ENCODE results near the gene SLC2A4RG.

The SLC2A4RG gene

GRCh38 chr20:63735859-63736718, 3.5 kb upstream of the SLC2A4RG start, which contains the start of gene LIME1:
TSS of gene LIME1 (plus strand) at chr20:63736664. CDS start at chr20:63737550, 886 bp downstream.
- peak within 1 kb of the TSS; percentile 69 for H3K4me3 ChIP-seq (ENCODE audit: low read depth, low read length)
- DNase-seq (ENCODE audit: low read depth), result peak; percentile 87
- TF ChIP-seq, protein P1, sequence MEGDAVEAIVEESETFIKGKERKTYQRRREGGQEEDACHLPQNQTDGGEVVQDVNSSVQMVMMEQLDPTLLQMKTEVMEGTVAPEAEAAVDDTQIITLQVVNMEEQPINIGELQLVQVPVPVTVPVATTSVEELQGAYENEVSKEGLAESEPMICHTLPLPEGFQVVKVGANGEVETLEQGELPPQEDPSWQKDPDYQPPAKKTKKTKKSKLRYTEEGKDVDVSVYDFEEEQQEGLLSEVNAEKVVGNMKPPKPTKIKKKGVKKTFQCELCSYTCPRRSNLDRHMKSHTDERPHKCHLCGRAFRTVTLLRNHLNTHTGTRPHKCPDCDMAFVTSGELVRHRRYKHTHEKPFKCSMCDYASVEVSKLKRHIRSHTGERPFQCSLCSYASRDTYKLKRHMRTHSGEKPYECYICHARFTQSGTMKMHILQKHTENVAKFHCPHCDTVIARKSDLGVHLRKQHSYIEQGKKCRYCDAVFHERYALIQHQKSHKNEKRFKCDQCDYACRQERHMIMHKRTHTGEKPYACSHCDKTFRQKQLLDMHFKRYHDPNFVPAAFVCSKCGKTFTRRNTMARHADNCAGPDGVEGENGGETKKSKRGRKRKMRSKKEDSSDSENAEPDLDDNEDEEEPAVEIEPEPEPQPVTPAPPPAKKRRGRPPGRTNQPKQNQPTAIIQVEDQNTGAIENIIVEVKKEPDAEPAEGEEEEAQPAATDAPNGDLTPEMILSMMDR (IDR thresholded peaks at IDR 0.05; ENCODE audit: insufficient read depth, low read depth, low read length, missing control alignments), result peak; percentile 2

GRCh38 chr20:63736893-63737694, 2.5 kb upstream of the SLC2A4RG start:
- TF ChIP-seq, protein P1 (IDR thresholded peaks at IDR 0.05; ENCODE audit: insufficient read depth, low read depth, low read length, missing control alignments), result no peak
- H3K4me3 ChIP-seq (ENCODE audit: low read depth, low read length), result peak overlapping the region; percentile 69
- DNase-seq (ENCODE audit: low read depth), result peak; percentile 77

DNA sequence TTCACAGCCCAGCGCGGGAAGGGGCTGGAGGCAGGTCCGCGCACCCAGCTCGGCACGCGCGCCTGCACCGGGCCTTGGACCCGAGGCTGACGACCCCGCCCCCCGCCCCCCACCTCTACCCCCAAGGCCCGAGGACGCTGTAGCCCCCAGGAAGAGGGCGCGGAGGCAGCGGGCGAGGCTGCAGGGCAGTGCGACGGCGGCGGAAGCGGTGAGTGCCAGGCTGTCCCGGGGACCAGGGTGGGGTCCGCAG, 2.0 kb upstream of the SLC2A4RG start:
- TF ChIP-seq, protein P1 (IDR thresholded peaks at IDR 0.05; ENCODE audit: insufficient read depth, low read depth, low read length, missing control alignments), result no peak
- no peak for DNase-seq (ENCODE audit: low read depth)
- peak overlapping the region; percentile 69 for H3K4me3 ChIP-seq (ENCODE audit: low read depth, low read length)

- peak overlapping the region; percentile 69 for H3K4me3 ChIP-seq (ENCODE audit: low read depth, low read length)
Observed at GRCh38 chr20:63737945-63738686, 1.5 kb upstream of the SLC2A4RG start.

GRCh38 chr20:63738687-63739129, 868 bp upstream of the SLC2A4RG start:
- TF ChIP-seq, protein P1 (IDR thresholded peaks at IDR 0.05; ENCODE audit: insufficient read depth, low read depth, low read length, missing control alignments), result no peak
- peak; percentile 48 for DNase-seq (ENCODE audit: low read depth)
- H3K4me3 ChIP-seq (ENCODE audit: low read depth, low read length), result peak overlapping the region; percentile 69

More at GRCh38 chr20:63737945-63738686, 1.5 kb upstream of the SLC2A4RG start:
- peak; percentile 70 for DNase-seq (ENCODE audit: low read depth)
- TF ChIP-seq, protein P1 (IDR thresholded peaks at IDR 0.05; ENCODE audit: insufficient read depth, low read depth, low read length, missing control alignments), result no peak

DNA sequence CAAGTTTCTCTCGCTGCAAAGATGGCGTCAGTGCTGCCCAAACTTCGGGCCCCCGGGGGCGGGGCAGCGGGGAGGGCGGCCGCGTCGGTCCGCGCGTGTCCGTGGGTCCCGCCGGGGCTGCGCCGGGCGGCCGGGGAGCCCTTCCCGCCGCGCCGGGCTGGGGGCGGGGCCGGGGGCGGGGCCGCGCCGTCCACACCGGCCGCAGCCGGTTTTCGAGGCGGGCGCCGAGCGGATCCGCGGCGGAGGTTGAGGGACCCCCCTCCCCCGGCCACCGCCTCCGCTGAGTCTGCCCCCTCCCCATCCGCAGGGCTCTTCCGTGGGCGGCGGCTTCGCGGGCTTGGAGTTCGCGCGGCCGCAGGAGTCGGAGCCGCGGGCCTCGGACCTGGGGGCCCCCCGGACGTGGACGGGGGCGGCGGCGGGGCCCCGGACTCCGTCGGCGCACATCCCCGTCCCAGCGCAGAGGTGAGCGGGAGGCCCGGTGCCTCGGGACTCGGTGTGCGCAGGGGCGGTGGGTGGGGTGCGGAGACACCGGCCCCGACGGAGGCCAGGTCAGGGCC, 572 bp downstream of the SLC2A4RG start:
- TF ChIP-seq, protein P1 (IDR thresholded peaks at IDR 0.05; ENCODE audit: insufficient read depth, low read depth, low read length, missing control alignments), result no peak
- DNase-seq (ENCODE audit: low read depth), result peak; percentile 60
- peak overlapping the region; percentile 63 for H3K4me3 ChIP-seq (ENCODE audit: low read depth, low read length)

Measured in GM12865 (cell line).